KMS-11 (cell line): ENCODE measurements around the gene OR52E5.

Experiments
- H2AFZ ChIP-seq: fragments of 200-600 bp; sonication (generic); 2 replicates; pipeline ENCODE4 v1.6.1; 2016; ENCODE audit warnings: antibody characterized with exemption, mixed run types, low read depth
- H3K27ac ChIP-seq: fragments of 200-600 bp; sonication (generic); 2 replicates; pipeline ENCODE4 v1.6.1; 2016; ENCODE audit warnings: mild to moderate bottlenecking, mixed run types
- H3K27me3 ChIP-seq: fragments of 200-600 bp; sonication (generic); 2 replicates; pipeline ENCODE4 v1.6.1; 2017; ENCODE audit warnings: mild to moderate bottlenecking, low read depth, mixed run types, moderate library complexity; ENCODE audit not compliant: insufficient read depth
- H3K36me3 ChIP-seq: fragments of 200-600 bp; sonication (generic); 2 replicates; pipeline ENCODE4 v1.6.1; 2017; ENCODE audit warnings: mild to moderate bottlenecking, mixed run types; ENCODE audit not compliant: insufficient read depth
- H3K4me1 ChIP-seq: fragments of 200-600 bp; sonication (generic); 2 replicates; pipeline ENCODE4 v1.6.1; 2016; ENCODE audit warnings: mild to moderate bottlenecking, low read depth, mixed run types; ENCODE audit not compliant: poor library complexity, severe bottlenecking
- H3K4me2 ChIP-seq: fragments of 200-600 bp; sonication (generic); 2 replicates; pipeline ENCODE4 v1.7.0; 2016; ENCODE audit warnings: mild to moderate bottlenecking, mixed run types
- H3K4me3 ChIP-seq: fragments of 200-600 bp; sonication (generic); IDR thresholded peaks from 2 replicates; pipeline ENCODE4 v1.6.1; 2017; ENCODE audit warnings: low read depth, low read length, mixed read lengths; ENCODE audit not compliant: insufficient read depth
- H3K79me2 ChIP-seq: fragments of 200-600 bp; sonication (generic); 2 replicates; pipeline ENCODE4 v1.6.1; 2016; ENCODE audit warnings: low read depth, mixed run types; ENCODE audit not compliant: insufficient read depth
- H3K9ac ChIP-seq: fragments of 200-600 bp; sonication (generic); 2 replicates; pipeline ENCODE4 v1.6.1; 2016; ENCODE audit warnings: mild to moderate bottlenecking, mixed run types
- H4K20me1 ChIP-seq: fragments of 200-600 bp; sonication (generic); 2 replicates; pipeline ENCODE4 v1.6.1; 2016; ENCODE audit warnings: mild to moderate bottlenecking, mixed run types; ENCODE audit not compliant: insufficient read depth
- CTCF ChIP-seq: fragments of 200-600 bp; sonication (generic); conservative IDR thresholded peaks from 2 replicates; pipeline ENCODE4 v1.6.1; 2017; ENCODE audit warnings: low read depth, mild to moderate bottlenecking, antibody characterized with exemption, low read length, moderate library complexity, mixed read lengths

The OR52E5 gene

GRCh38 chr11:5937868-5938602 is 45.0 kb downstream of the OR52E5 start:
- no peak for TF ChIP-seq CTCF
- H2AFZ ChIP-seq, result no peak overlapping the region
- H3K9ac ChIP-seq, result no peak overlapping the region
- no peaks in the 10 kb centered on the region for H3K79me2 ChIP-seq
- H3K4me1 ChIP-seq, result no peaks in the 10 kb centered on the region
- no peak overlapping the region for H3K4me2 ChIP-seq
- no peak overlapping the region for H3K27ac ChIP-seq
- no peak overlapping the region for H3K4me3 ChIP-seq
- H3K27me3 ChIP-seq, result no peaks in the 10 kb centered on the region
- no peaks in the 10 kb centered on the region for H3K36me3 ChIP-seq
- no peaks in the 10 kb centered on the region for H4K20me1 ChIP-seq

- Histone ChIP-seq H2AFZ (no peak overlapping the region), H3K4me3 (no peak overlapping the region), H3K4me1 (no peaks in the 10 kb centered on the region), H3K27me3 (no peaks in the 10 kb centered on the region), H4K20me1 (no peaks in the 10 kb centered on the region), H3K79me2 (no peaks in the 10 kb centered on the region), H3K36me3 (no peaks in the 10 kb centered on the region), H3K27ac (no peak overlapping the region), H3K4me2 (no peak overlapping the region), H3K9ac (no peak overlapping the region)
- no peak for TF ChIP-seq CTCF
These were observed 45.6 kb downstream of the OR52E5 start for GRCh38 chr11:5938603-5938965.

GRCh38 chr11:5940748-5941147 is 47.7 kb downstream of the OR52E5 start:
- H3K9ac ChIP-seq, result no peak overlapping the region
- no peaks in the 10 kb centered on the region for H4K20me1 ChIP-seq
- TF ChIP-seq CTCF, result no peak
- no peak overlapping the region for H3K27ac ChIP-seq
- no peaks in the 10 kb centered on the region for H3K36me3 ChIP-seq
- no peaks in the 10 kb centered on the region for H3K27me3 ChIP-seq
- no peak overlapping the region for H3K4me2 ChIP-seq
- H3K79me2 ChIP-seq, result no peaks in the 10 kb centered on the region
- H3K4me3 ChIP-seq, result no peak overlapping the region
- H2AFZ ChIP-seq, result no peak overlapping the region
- H3K4me1 ChIP-seq, result no peaks in the 10 kb centered on the region

GRCh38 chr11:5941951-5942350 is 48.9 kb downstream of the OR52E5 start, which contains the start of gene OR56A3:
Gene OR56A3 (plus strand): TSS chr11:5942251. CDS start chr11:5947347, 5,096 bp downstream.
- Histone ChIP-seq H4K20me1 (no peaks in the 10 kb centered on the region), H3K4me2 (no peak within 1 kb of the TSS), H3K27ac (no peak within 1 kb of the TSS), H3K36me3 (no peaks in the 10 kb centered on the region), H3K4me1 (no peaks in the 10 kb centered on the region), H3K79me2 (no peaks in the 10 kb centered on the region), H3K9ac (no peak within 1 kb of the TSS), H2AFZ (no peak within 1 kb of the TSS), H3K27me3 (no peaks in the 10 kb centered on the region), H3K4me3 (no peak within 1 kb of the TSS)
- TF ChIP-seq CTCF, result no peak
